Psoas muscle (tissue), 8 donors: ENCODE measurements around the gene ELMO1. TPM values are rescaled to one million over a fixed set of nuclear protein-coding genes. Genes with fewer than 3 reads are reported as not detected.

Experiments
- ATAC-seq, 4 donors: fragments of 200-7000 bp; cut with Tn5 transposase; one replicate each; pipeline ENCODE4 v1.9.1; 2020; ENCODE audit warnings: moderate library complexity in 3 of 4, mild to moderate bottlenecking in 2 of 4
- DNase-seq, 2 donors: peaks; one replicate each; pipeline ENCODE4 v3.0.0-alpha.2; 2020
- H3K27ac ChIP-seq: fragments of 200-600 bp; one replicate; pipeline ENCODE4 v1.8.0; 2022
- H3K27me3 ChIP-seq, 3 donors: fragments of 200-600 bp in 1 of 3; one replicate each; pipeline versions ENCODE4 v1.6.1 to v1.8.0; 2013 to 2022; ENCODE audit warnings: low read length in 2 of 3, mild to moderate bottlenecking in 2 of 3, moderate library complexity in 1 of 3; ENCODE audit not compliant: insufficient read depth in 3 of 3
- H3K36me3 ChIP-seq, 2 donors: fragments of 200-600 bp in 1 of 2; one replicate each; pipeline versions ENCODE4 v1.6.1 to v1.8.0; 2013 to 2022; ENCODE audit warnings: low read depth in 1 of 2, mild to moderate bottlenecking in 1 of 2, moderate library complexity in 1 of 2; ENCODE audit not compliant: insufficient read depth in 1 of 2
- H3K4me1 ChIP-seq: fragments of 200-600 bp; one replicate; pipeline ENCODE4 v1.8.0; 2022
- H3K4me3 ChIP-seq: fragments of 200-600 bp; one replicate; pipeline ENCODE4 v1.8.0; 2022; ENCODE audit warnings: mild to moderate bottlenecking
- H3K9me3 ChIP-seq: fragments of 200-600 bp; one replicate; pipeline ENCODE4 v1.8.0; 2022
- WGBS, 3 donors: extraction: QIAGEN DNeasy Blood & Tissue Kit; methylation state at CpG; one replicate each; pipeline versions ENCODE4 v1.1.6 to v1.1.7; 2013; 5-methylcytosine and 5-hydroxymethylcytosine counted together
- intact Hi-C, 2 donors: fragments of 100-400 bp; cut with DNase I; formaldehyde crosslinking; loops; one replicate each; pipeline versions ENCODE4 v1.11.0 to v1.14.2; 2022
- polyA plus RNA-seq, 3 donors: library from polyadenylated mRNA; stranded (reverse); fragments of 200-250 nt; gene quantifications; one replicate each; pipeline ENCODE4 v1.2.3, GENCODE V29; 2013
- total RNA-seq, 4 donors: library from RNA; stranded (reverse); fragmentation: NEBNext Ultra II Directional in 2 of 4; extraction: Animal tissue kit (Norgen Biotek cat#: 25700) in 2 of 4; gene quantifications; one replicate each; pipeline versions ENCODE4 v1.2.1 to v1.2.4, GENCODE V29; 2021 to 2023
- TF ChIP-seq, protein P1 (sequence below): fragments of 200-600 bp; IDR thresholded peaks from one replicate; pipeline ENCODE4 v1.8.0; 2022; ENCODE audit warnings: antibody characterized with exemption
- donor health status: healthy with polysubstance abuse.
- donor health status: DM: no; HTN: no; CAD: no; lungs with moderate emphysema.
- donor health status: Bipolar disorder and iron deficiency.
- donor health status: healthy.
- donor health status: DM: yes; HTN: yes; CAD: no.
- donor health status: DM: no; HTN: no; CAD: no.
- donor health status: DM: no; HTN: no; CAD: no.
- donor health status: DM: yes; HTN: yes; CAD: no.

Gene ELMO1
- total and polyA plus RNA-seq, 7 donors = 2.8 to 8.1 (median 6.9) TPM

DNA sequence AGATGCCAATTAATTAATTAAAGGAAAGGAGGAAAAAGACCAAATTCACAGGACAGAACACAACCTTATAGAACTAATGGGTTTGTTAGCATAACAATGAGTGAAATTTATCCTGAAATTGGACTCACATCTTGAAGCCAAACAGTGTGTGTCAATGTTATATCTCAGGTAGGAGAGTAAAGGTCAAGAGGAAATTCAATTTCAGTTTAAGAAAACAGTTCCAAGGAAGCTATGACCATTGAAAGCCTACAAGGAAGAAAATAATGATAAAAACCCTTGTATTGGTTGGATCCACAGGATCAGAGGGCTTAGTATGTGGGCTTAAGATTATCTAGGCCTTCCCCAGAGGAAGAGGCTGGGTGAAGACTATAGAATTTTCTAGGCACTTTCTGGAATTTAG, 525.5 kb downstream of the ELMO1 start:
- H3K27ac ChIP-seq = no peak overlapping the region
- ATAC-seq = no peak
- no peaks in the 10 kb centered on the region for H3K4me1 ChIP-seq
- no peaks in the 10 kb centered on the region for H3K9me3 ChIP-seq
- TF ChIP-seq, protein P1, sequence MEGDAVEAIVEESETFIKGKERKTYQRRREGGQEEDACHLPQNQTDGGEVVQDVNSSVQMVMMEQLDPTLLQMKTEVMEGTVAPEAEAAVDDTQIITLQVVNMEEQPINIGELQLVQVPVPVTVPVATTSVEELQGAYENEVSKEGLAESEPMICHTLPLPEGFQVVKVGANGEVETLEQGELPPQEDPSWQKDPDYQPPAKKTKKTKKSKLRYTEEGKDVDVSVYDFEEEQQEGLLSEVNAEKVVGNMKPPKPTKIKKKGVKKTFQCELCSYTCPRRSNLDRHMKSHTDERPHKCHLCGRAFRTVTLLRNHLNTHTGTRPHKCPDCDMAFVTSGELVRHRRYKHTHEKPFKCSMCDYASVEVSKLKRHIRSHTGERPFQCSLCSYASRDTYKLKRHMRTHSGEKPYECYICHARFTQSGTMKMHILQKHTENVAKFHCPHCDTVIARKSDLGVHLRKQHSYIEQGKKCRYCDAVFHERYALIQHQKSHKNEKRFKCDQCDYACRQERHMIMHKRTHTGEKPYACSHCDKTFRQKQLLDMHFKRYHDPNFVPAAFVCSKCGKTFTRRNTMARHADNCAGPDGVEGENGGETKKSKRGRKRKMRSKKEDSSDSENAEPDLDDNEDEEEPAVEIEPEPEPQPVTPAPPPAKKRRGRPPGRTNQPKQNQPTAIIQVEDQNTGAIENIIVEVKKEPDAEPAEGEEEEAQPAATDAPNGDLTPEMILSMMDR = no peak
- intact Hi-C loops = no loop called here
- H3K36me3 ChIP-seq = no peaks in the 10 kb centered on the region
- H3K4me3 ChIP-seq = no peak overlapping the region
- H3K27me3 ChIP-seq = no peaks in the 10 kb centered on the region
- no peak for DNase-seq

- TF ChIP-seq, protein P1 = no peak
- H3K27me3 ChIP-seq = no peaks in the 10 kb centered on the region
- ATAC-seq (no peak), DNase-seq (no peak)
- no peaks in the 10 kb centered on the region for H3K36me3 ChIP-seq
- no peaks in the 10 kb centered on the region for H3K9me3 ChIP-seq
- H3K27ac ChIP-seq = no peak overlapping the region
- no peak overlapping the region for H3K4me3 ChIP-seq
- WGBS, 3 donors = 94 to 97% (median 96%) methylated on average over 1 of the region's 1 CpG
- H3K4me1 ChIP-seq = no peaks in the 10 kb centered on the region
- intact Hi-C loops = no loop called here
Measured at GRCh38 chr7:36920433-36920832, 528.2 kb downstream of the ELMO1 start.

- intact Hi-C loops = no loop called here
- Histone ChIP-seq H3K27me3 (no peaks in the 10 kb centered on the region), H3K9me3 (no peaks in the 10 kb centered on the region), H3K27ac (no peak overlapping the region), H3K36me3 (no peaks in the 10 kb centered on the region), H3K4me3 (no peak overlapping the region), H3K4me1 (no peaks in the 10 kb centered on the region)
- ATAC-seq (no peak), DNase-seq (no peak)
- WGBS, 3 donors = 75 to 82% (median 81%) methylated on average over 4 of the region's 4 CpGs
- TF ChIP-seq, protein P1 = no peak
Measured at GRCh38 chr7:36919738-36920137, 528.9 kb downstream of the ELMO1 start.

DNA sequence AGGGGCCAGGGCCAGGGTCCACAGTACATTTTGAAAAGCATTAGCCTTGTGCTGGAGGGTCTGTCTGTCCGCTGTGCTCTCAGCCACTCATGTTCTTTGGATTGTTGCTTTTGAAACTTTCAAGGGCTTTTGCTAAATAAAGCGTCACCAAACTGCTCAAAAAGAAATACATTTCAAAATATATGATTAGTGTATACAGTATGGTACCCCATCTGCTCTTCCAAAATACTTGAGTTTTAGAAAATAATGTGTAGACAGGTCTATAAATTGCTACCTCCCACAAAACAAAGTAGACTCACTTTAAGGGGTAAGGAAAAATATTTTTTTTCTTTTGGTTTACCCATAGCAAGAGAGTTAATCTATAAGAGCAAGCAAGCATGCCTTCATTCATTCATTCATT, 530.1 kb downstream of the ELMO1 start:
- Histone ChIP-seq H3K9me3 (no peaks in the 10 kb centered on the region), H3K27me3 (no peaks in the 10 kb centered on the region), H3K27ac (no peak overlapping the region), H3K4me1 (no peaks in the 10 kb centered on the region), H3K4me3 (no peak overlapping the region), H3K36me3 (no peaks in the 10 kb centered on the region)
- intact Hi-C loops = no loop called here
- WGBS, 3 donors = 93 to 97% (median 94%) methylated on average over 2 of the region's 2 CpGs
- ATAC-seq = no peak
- TF ChIP-seq, protein P1 = no peak
- DNase-seq = no peak

DNA sequence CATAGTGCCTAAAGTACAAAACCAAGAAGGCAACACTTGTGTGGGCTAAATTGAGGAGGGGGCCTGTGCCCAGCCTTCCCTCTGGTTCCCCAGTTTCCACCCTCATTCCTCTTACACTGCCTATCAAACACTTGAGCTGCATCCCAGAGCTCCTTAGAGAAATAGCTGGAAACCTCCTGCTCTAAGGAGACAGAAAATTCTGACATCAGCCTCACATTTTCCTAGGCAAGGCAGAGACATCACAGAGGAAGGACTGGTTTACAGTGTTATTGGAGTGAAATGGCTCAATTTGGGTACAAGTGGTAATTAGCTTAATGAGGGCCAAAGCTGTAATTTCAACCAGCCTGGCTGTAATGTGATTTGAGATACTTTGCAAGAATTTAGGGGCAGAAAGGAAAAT, 532.0 kb downstream of the ELMO1 start:
- ATAC-seq (no peak), DNase-seq (no peak)
- no peaks in the 10 kb centered on the region for H3K4me1 ChIP-seq
- H3K36me3 ChIP-seq = no peaks in the 10 kb centered on the region
- no peaks in the 10 kb centered on the region for H3K9me3 ChIP-seq
- intact Hi-C loops = no loop called here
- no peaks in the 10 kb centered on the region for H3K27me3 ChIP-seq
- no peak overlapping the region for H3K27ac ChIP-seq
- TF ChIP-seq, protein P1 = no peak
- H3K4me3 ChIP-seq = no peak overlapping the region
